ENCODE data around the gene SUCO. TPM values are rescaled to one million over a fixed set of nuclear protein-coding genes. Genes with fewer than 3 reads are reported as not detected.
"Not testable (repeated sequence)": the region's sequence is repeated elsewhere in the genome, so short reads cannot be mapped to it uniquely, and the experiment has no call there.

The SUCO gene
- total RNA-seq, 1 donor from 2014 or later: 49.8 TPM

DNA sequence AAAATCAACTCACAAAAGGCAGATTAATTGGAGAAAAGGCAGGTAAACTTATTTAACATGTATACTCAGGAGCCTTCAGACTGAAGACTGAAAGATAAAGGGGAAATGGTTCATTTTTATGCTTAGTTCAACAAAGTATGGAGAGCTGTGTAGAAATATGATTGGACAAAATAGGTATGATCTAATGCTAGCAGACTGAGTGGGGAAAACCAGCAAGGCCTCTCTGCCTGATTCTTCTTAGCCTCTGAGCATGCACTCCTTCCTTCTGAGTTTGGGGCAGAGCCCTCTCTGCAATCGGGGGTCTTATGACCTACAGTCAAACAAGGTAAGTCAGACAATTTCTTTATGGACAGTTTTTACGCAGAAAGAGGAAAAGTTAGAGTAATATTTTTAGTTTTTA is 38.8 kb upstream of the SUCO start:
- no peak for DNase-seq (ENCODE audit: low read depth, low spot score)
- Mint-ChIP-seq H3K27me3 (ENCODE audit: low read depth) (no peaks in the 10 kb centered on the region), H3K4me3 (no peak overlapping the region), H3K36me3 (ENCODE audit: low read depth) (no peaks in the 10 kb centered on the region), H3K9me3 (no peaks in the 10 kb centered on the region), H3K4me1 (peaks cover 14% of the 10 kb centered on the region), H3K27ac (ENCODE audit: unreplicated experiment) (no peak overlapping the region)
- TF ChIP-seq, protein P1, sequence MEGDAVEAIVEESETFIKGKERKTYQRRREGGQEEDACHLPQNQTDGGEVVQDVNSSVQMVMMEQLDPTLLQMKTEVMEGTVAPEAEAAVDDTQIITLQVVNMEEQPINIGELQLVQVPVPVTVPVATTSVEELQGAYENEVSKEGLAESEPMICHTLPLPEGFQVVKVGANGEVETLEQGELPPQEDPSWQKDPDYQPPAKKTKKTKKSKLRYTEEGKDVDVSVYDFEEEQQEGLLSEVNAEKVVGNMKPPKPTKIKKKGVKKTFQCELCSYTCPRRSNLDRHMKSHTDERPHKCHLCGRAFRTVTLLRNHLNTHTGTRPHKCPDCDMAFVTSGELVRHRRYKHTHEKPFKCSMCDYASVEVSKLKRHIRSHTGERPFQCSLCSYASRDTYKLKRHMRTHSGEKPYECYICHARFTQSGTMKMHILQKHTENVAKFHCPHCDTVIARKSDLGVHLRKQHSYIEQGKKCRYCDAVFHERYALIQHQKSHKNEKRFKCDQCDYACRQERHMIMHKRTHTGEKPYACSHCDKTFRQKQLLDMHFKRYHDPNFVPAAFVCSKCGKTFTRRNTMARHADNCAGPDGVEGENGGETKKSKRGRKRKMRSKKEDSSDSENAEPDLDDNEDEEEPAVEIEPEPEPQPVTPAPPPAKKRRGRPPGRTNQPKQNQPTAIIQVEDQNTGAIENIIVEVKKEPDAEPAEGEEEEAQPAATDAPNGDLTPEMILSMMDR (conservative IDR thresholded peaks at IDR 0.05): no peak

DNA sequence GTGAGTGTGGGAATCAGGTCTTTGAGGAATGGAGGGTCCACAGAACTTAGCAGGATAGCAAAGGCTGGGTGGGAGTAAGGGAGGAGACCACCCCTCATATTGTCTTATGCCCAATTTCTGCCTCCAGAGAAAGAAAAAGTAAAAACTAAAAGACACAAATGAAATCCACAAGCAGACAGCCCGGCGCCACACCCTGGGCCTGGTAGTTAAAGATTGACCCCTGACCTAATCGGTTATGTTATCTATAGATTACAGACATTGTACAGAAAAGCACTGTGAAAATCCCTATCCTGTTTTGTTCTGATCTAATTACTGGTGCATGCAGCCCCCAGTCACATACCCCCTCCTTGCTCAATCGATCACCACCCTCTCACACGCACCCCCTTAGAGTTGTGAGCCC is 36.8 kb upstream of the SUCO start:
- H3K9me3 Mint-ChIP-seq; DNase-seq (ENCODE audit: low read depth, low spot score); H3K4me3 Mint-ChIP-seq; H3K27me3 Mint-ChIP-seq (ENCODE audit: low read depth); H3K27ac Mint-ChIP-seq (ENCODE audit: unreplicated experiment); H3K36me3 Mint-ChIP-seq (ENCODE audit: low read depth): not testable (repeated sequence)
- H3K4me1 Mint-ChIP-seq: peaks cover 14% of the 10 kb centered on the region

DNA sequence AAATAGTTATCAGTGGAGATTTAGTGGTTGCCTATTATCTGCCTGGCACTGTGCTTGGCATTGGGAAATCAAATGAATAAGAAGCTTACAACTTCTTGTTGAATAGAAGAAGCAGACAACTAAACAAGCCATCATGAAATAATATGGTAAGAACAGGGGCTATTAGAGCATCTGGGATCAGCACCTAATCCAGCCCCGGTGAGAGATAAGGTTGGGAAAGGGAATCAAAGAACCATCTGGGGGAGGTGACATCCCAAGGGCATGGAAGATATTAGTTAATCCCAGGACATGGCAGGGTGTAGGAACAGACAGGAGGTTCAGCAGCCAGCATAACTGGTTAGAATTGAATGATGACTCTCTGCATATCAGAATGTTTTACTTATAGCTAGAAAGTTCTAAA is 36.3 kb upstream of the SUCO start:
- Mint-ChIP-seq H3K27me3 (ENCODE audit: low read depth) (no peaks in the 10 kb centered on the region), H3K4me1 (peaks cover 14% of the 10 kb centered on the region), H3K9me3 (no peaks in the 10 kb centered on the region), H3K27ac (ENCODE audit: unreplicated experiment) (no peak overlapping the region), H3K36me3 (ENCODE audit: low read depth) (no peaks in the 10 kb centered on the region), H3K4me3 (no peak overlapping the region)
- no peak for DNase-seq (ENCODE audit: low read depth, low spot score)
- TF ChIP-seq, protein P1 (conservative IDR thresholded peaks at IDR 0.05): no peak

DNA sequence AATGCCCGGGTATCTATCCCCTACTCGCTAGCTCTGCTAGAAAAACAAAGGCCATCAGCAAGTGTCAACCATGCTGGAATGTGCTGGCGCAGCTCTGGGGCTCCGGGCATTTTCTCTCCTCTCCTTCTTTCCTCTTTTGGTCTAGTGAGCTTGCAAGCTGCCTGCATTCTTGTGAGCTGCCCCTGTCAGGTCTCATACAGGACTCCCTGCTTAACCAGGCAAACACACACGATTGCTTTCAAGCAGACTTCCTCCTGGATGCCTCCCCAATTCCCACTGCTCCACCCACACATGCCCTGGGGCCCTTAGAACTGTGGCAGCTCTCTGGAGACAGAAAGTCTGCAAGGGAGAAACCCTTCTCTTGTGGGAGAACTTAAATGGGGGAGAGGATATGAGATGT is 35.7 kb upstream of the SUCO start:
- Mint-ChIP-seq H3K9me3 (no peaks in the 10 kb centered on the region), H3K4me3 (no peak overlapping the region), H3K36me3 (ENCODE audit: low read depth) (no peaks in the 10 kb centered on the region), H3K4me1 (peaks cover 14% of the 10 kb centered on the region), H3K27ac (ENCODE audit: unreplicated experiment) (peak overlapping the region; percentile 40), H3K27me3 (ENCODE audit: low read depth) (no peaks in the 10 kb centered on the region)
- peak; percentile 32 for DNase-seq (ENCODE audit: low read depth, low spot score)
- TF ChIP-seq, protein P1 (conservative IDR thresholded peaks at IDR 0.05): no peak

DNA sequence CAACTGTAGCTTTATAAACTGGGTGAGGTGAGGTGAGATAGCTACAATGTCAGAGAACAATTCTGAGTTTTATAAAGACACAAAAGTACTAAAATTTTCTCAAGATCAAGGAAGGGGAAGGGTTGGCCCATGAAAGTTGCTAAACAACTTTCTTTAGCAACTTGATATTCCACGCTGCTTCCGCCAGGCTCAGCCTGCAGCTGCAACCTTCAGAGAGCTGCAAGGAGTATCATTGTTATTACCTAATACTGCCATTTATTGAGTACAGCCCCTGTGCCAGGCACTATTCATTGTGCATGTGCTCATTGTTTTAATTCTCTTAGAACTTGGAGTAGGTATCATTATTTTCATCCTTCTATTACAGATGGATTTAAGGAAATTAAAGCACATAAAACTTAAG is 34.1 kb upstream of the SUCO start:
- no peaks in the 10 kb centered on the region for H3K36me3 Mint-ChIP-seq (ENCODE audit: low read depth)
- no peak for DNase-seq (ENCODE audit: low read depth, low spot score)
- no peak overlapping the region for H3K4me3 Mint-ChIP-seq
- no peaks in the 10 kb centered on the region for H3K27me3 Mint-ChIP-seq (ENCODE audit: low read depth)
- H3K4me1 Mint-ChIP-seq: peaks cover 14% of the 10 kb centered on the region
- H3K9me3 Mint-ChIP-seq: no peaks in the 10 kb centered on the region
- TF ChIP-seq, protein P1 (conservative IDR thresholded peaks at IDR 0.05): no peak
- no peak overlapping the region for H3K27ac Mint-ChIP-seq (ENCODE audit: unreplicated experiment)

DNA sequence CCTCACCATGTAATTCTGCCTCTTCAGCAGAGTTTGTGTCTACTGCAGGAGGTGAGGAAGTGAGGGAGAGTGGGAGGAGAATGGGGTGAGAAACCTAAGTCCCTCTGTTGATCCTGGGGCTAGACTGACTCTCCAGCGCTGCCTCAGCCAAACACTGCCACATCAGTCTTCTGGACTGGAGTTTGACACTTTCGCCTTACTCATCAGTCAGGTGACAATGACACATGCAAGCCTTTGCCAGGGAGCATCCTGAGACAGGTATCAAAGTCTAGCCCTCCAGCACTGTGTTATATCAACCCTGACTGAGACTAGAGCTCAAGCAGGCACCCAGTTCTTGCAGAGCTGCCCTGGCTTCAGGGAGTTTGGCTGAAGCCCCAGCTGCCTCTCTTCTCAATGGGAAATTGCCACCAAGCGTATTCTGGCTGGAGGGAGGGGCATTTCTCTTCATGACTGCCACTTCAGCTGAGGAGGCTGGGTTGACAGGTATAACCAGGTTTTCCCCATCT is 33.3 kb upstream of the SUCO start:
- no peaks in the 10 kb centered on the region for H3K36me3 Mint-ChIP-seq (ENCODE audit: low read depth)
- no peak for DNase-seq (ENCODE audit: low read depth, low spot score)
- H3K4me1 Mint-ChIP-seq: peaks cover 14% of the 10 kb centered on the region
- TF ChIP-seq, protein P1 (conservative IDR thresholded peaks at IDR 0.05): no peak
- no peaks in the 10 kb centered on the region for H3K9me3 Mint-ChIP-seq
- H3K4me3 Mint-ChIP-seq: no peak overlapping the region
- no peak overlapping the region for H3K27ac Mint-ChIP-seq (ENCODE audit: unreplicated experiment)
- no peaks in the 10 kb centered on the region for H3K27me3 Mint-ChIP-seq (ENCODE audit: low read depth)

All from neural crest cell (in vitro differentiated cells).